ENCODE results near the gene NTM.

The NTM gene

GRCh38 chr11:131687291-131688047 is 317.1 kb downstream of the NTM start:
- no peak for DNase-seq (ENCODE audit: low spot score)

GRCh38 chr11:131688048-131688693 is 317.8 kb downstream of the NTM start:
- DNase-seq (ENCODE audit: low spot score) = peak; percentile 42

GRCh38 chr11:131689049-131689925 is 318.9 kb downstream of the NTM start:
- DNase-seq (ENCODE audit: low spot score) = no peak

DNA sequence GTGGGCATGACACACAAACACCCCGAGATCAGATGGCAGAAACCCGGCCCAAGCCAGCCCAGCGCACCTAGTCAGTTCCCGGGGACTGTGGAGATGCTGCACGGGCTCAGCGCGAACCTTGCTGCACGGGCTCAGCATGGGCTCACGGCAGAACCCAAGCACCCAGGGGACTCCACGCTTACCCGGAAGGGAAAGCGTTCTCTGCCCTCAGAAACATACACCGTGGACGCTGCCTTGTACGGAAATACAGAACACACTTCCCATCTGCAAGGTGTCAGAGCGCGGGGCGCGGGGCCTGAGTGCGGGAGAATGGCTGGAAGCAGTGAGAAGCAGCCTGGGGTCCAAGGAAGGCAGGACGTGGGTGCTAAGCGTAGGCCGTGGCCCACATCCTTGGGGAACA is 319.9 kb downstream of the NTM start:
- no peak for DNase-seq (ENCODE audit: low spot score)

DNA sequence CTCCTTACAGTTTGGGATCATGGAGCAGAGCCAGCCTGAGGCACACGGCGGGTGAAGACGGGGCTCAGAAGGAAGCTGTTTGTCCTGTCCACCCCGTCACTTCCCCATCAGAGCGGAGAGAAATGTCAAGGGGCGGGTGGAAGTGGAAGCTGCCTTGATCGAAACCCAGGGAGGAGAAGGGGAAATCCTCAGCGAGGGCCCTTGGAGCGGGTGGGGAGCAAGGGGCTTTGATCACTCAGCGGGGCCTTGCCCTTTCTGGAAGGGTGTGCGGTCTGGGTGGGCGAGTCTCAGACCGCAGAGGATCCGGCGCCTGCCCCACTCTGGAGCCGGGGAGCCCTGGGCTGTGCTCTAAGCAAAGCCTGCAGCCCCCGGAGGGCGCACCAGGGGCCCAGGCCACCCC is 320.4 kb downstream of the NTM start:
- DNase-seq (ENCODE audit: low spot score) = no peak

- DNase-seq (ENCODE audit: low spot score) = peak; percentile 41
Observed at GRCh38 chr11:131691181-131692041, 321.0 kb downstream of the NTM start.

GRCh38 chr11:131692151-131692550 is 321.7 kb downstream of the NTM start:
- peak; percentile 24 for DNase-seq (ENCODE audit: low spot score)

- no peak for DNase-seq (ENCODE audit: low spot score)
Observed at GRCh38 chr11:131692961-131693360, 322.5 kb downstream of the NTM start.

DNA sequence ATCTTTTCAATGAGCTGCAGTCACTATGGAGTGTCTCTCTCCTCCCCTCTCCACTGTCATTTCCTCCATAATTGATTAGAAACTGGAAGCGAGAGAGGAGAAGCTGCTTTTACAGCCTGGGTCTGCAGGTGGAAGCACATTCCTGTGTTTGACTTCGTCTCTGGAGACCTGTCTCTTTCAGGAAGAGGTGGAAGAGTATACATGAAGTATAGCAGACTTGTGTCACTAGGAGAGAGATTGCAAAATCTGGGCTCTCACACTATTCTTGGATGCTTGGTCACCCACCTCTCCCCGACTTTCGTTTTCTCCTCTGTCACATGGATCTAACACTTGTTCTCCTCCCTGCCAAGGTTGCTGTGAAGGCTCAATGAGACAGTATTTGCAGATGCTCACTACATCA is 323.3 kb downstream of the NTM start:
- no peak for DNase-seq (ENCODE audit: low spot score)

DNA sequence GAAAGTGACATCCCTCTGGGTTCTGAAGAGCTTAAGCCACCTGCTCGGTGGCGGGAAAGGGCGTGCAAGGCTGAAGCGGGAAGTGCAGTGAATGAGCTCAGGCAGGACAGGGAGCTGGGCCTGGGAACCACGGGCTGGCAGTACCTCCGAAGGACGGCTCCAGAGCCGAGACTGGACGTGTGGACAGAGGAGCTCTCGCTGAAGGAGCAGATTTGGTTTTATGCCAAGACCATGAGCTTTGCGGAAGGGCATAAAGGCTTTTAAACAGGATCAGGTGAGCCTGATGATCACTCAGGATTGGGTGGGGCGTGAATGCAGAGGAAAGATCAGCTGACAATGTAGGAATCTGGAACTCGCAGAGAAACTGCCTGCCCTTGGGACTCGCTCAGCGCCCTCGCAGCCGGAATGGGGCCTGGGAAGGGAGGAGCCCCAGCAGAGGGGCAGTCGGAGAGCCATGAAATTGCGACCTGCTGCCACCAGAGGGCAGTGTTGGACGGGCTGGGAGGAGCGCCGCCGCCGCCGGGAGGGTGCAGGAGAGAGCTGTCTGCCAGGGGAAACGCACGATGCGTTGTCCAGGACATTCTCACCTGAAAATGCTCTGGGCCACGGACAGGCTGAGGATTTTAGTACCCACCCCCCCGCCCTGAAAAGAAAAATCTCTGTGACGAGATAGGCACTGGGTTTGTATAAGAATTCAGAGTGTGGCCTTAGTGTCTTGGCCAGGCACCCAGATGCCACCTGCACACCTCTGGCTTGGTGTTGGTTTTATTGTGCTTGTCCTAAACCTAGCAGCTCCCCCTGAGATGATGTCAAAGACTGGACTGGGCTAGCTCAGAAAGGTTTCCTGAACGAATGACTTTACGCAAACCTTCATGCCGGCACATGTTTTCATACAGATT is 324.4 kb downstream of the NTM start:
- peak; percentile 72 for DNase-seq (ENCODE audit: low spot score)

DNA sequence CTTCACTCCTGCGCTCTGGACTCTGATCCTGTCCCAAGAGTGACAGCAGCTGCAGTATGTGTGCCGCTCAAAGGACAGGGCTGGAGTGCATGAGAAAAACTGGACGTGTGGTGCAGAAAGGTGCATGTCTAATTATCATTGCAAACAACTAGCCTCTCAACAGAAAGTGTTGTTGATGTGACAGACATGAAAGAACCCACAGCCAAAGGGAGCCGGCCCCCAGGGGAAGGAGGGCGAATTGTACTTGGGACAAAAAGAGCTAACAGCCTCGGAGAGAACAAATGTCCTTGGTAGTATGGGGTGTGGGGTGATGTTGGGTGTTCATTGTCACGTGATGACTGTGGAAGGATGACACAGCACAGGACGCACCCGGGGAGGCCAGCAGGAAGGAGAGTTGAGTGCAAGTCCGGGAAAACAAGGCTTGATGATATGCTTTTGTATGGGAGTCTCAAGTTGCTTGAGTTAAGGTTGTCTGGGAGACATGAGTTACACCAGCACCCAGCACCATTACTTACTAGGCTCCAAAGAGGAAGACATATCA is 325.5 kb downstream of the NTM start:
- no peak for DNase-seq (ENCODE audit: low spot score)

DNA sequence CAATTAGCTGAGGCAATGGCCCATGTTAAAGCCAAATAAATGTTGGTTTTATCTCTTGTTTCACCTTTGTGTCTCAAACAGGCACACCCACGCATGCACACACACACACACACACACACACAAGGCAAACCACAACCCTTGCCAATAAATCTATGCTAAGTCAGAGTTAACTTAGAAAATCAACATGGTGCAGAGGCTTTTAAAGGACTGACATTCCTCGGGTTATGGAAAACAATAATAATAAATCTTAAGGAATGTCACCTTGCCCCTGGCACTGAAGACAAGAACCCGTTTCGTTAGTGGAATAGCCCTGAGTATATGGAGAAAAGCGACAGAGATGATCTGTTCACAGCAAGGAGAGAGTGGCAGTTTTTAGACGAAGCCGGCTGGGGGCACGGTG is 326.3 kb downstream of the NTM start:
- DNase-seq (ENCODE audit: low spot score) = no peak

GRCh38 chr11:131703311-131703710 is 332.9 kb downstream of the NTM start:
- no peak for DNase-seq (ENCODE audit: low spot score)

DNA sequence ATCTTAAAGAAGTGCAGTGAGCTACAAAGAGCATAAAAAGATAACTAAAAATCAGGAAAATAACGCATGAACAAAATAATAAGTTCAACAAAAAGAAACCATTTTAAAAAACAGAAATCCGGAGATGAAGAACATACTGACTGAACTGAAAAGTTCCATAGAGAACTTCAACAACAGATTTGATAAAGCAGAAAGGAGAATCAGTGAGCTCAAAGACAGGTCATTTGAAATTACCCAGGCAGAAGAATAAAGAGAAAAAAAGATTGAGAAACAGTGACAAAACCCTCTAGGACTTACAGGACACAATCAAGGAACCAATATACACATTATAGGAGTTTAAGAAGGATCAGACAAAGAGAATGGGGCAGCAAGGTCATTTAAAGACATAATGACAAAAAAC is 334.3 kb downstream of the NTM start:
- no peak for DNase-seq (ENCODE audit: low spot score)

- DNase-seq (ENCODE audit: low spot score) = no peak
Observed at GRCh38 chr11:131710511-131710910, 340.1 kb downstream of the NTM start.

GRCh38 chr11:131712897-131713296 is 342.5 kb downstream of the NTM start:
- no peak for DNase-seq (ENCODE audit: low spot score)

GRCh38 chr11:131713529-131714134 is 343.2 kb downstream of the NTM start:
- DNase-seq (ENCODE audit: low spot score) = no peak

DNA sequence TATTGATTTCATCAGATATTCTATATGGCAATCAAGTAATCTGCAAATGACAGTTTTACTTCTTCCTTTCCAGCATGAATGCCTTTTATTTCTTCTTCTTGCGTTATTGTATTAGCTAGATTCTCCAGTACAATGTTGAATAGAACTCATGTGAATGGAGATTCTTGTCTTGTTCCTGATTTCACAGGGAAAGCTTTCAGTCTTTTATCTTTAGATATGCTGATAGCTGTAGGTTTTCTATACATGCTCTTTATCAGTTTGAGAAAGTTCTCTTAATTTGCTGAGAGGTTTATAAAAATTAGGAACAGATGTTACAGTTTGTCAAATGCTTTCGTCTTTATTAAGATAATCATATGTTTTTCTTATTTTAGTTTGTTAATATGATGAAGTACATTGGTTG is 347.2 kb downstream of the NTM start:
- no peak for DNase-seq (ENCODE audit: low spot score)

DNA sequence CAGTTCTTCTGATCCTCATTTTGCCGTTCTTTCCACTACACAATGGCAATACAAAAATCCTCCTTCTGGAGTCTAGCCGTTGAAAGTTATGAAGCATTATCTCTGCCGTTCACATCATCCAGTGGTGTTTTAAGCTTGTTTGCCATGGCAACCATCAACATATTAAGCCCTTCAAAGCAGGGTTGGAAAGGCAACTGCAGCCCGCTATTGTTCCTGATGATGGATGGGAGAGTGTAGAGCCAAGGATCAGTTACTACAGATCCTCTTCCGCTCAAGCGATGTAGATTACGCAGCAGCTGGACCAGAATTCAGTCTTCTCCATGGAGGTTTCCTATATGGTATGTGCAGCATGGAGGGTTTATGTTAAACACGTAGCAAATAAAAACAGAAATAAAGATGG is 352.7 kb downstream of the NTM start:
- DNase-seq (ENCODE audit: low spot score) = no peak

DNA sequence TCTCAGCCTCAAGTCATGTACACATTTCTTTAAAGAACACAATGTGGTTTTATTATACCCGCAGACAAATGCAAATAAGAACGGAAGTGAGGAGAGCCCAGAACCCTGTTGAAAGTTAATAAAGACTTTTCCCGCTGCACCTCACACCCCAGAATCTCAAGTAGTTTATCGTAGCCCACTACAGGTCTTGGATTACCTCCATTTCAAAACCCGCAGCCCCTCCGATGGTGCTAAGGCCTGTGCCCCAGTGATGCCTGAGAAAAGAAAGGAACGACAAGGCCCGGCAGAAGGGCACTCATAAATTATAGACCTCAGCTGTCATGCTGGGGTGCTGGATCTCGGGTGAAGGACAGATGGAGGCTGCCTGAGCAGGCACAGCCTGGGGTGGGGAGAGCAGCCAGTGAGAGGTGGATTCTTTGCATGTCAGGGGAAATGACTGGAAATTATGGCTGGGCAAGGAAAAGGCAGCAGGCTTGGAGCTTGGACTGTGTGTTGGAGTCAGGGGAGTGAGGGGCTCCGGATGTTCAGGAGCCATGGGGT is 354.1 kb downstream of the NTM start:
- no peak for DNase-seq (ENCODE audit: low spot score)

Data from activated CD4-positive, alpha-beta T cell treated with anti-CD3 and anti-CD28 coated beads, Interleukin-2, Interleukin-4, amounts not matched to agents 100 ng/mL and 50 ng/mL, durations not matched to agents 16 hours and 8 hours (primary cell).